IMR-90 (cell line): ENCODE measurements around the gene MX1. TPM values are rescaled to one million over a fixed set of nuclear protein-coding genes. Genes with fewer than 3 reads are reported as not detected.

Source experiments
- ATAC-seq: fragments of 200-7000 bp; cut with Tn5 transposase; 2 replicates; pipeline ENCODE4 v1.9.1; 2020; ENCODE audit warnings: low read depth, mild to moderate bottlenecking, moderate library complexity
- BruUV-seq: library from RNA; stranded (reverse); fragments of 400-500 nt; replicated peaks from 2 replicates; lab custom pipeline; 2021; lab: Mats Ljungman, UMichigan
- CTCF ChIA-PET: fragments of 300-600 bp; formaldehyde crosslinking; extraction: SDS; loops from one replicate; lab custom pipeline; 2021; ENCODE audit warnings: antibody characterized with exemption; lab: Yijun Ruan, JAX
- POLR2A ChIA-PET: fragments of 300-600 bp; sonication (Branson Sonifier 250); formaldehyde crosslinking; loops from one replicate; lab custom pipeline; 2022; ENCODE audit warnings: antibody characterized with exemption; ENCODE audit not compliant: unreplicated experiment; lab: Charles Lee
- DNase-seq: peaks from one replicate; pipeline ENCODE4 v3.0.0; 2013
- H2AFZ ChIP-seq: replicated peaks from 2 replicates; pipeline ENCODE3; 2013; ENCODE audit warnings: low read length, mild to moderate bottlenecking; ENCODE audit not compliant: poor library complexity
- H2AK5ac ChIP-seq: 2 replicates; pipeline ENCODE4 v1.6.1; 2013; ENCODE audit warnings: low read depth, low read length, inconsistent platforms
- H2AK9ac ChIP-seq: replicated peaks from 2 replicates; pipeline ENCODE3; 2013; ENCODE audit warnings: mild to moderate bottlenecking, low read depth, low read length, moderate library complexity; ENCODE audit not compliant: poor library complexity
- H2BK120ac ChIP-seq: 2 replicates; pipeline ENCODE4 v1.6.1; 2013; ENCODE audit warnings: low read depth, low read length, inconsistent platforms
- H2BK15ac ChIP-seq: 3 replicates; pipeline ENCODE4 v1.6.1; 2013; ENCODE audit warnings: low read depth, low read length, inconsistent platforms
- H2BK20ac ChIP-seq: 2 replicates; pipeline ENCODE4 v1.6.1; 2013; ENCODE audit warnings: low read depth, mild to moderate bottlenecking, inconsistent platforms, low read length, moderate library complexity
- H2BK5ac ChIP-seq: 2 replicates; pipeline ENCODE4 v1.6.1; 2013; ENCODE audit warnings: mild to moderate bottlenecking, low read depth, low read length, inconsistent platforms; ENCODE audit not compliant: poor library complexity, severe bottlenecking
- H3K14ac ChIP-seq: replicated peaks from 2 replicates; pipeline ENCODE4 v1.6.1; 2013; ENCODE audit warnings: low read depth, low read length, inconsistent platforms
- H3K18ac ChIP-seq: 2 replicates; pipeline ENCODE4 v1.6.1; 2013; ENCODE audit warnings: low read depth, low read length, control low read depth
- H3K23ac ChIP-seq: 2 replicates; pipeline ENCODE4 v1.6.1; 2013; ENCODE audit warnings: low read depth, low read length, inconsistent platforms
- H3K27ac ChIP-seq: 2 replicates; pipeline ENCODE4 v1.5.1; 2013; ENCODE audit warnings: mild to moderate bottlenecking, control low read depth, low read length; ENCODE audit not compliant: insufficient read depth
- H3K27me3 ChIP-seq: 2 replicates; pipeline ENCODE4 v1.6.1; 2013; ENCODE audit warnings: low read length; ENCODE audit not compliant: control insufficient read depth, insufficient read depth
- H3K36me3 ChIP-seq: 2 replicates; pipeline ENCODE4 v1.6.1; 2013; ENCODE audit warnings: low read length, mixed read lengths; ENCODE audit not compliant: control insufficient read depth, insufficient read depth
- H3K4ac ChIP-seq: 2 replicates; pipeline ENCODE4 v1.6.1; 2013; ENCODE audit warnings: low read depth, low read length, inconsistent platforms
- H3K4me1 ChIP-seq: 2 replicates; pipeline ENCODE4 v1.6.1; 2013; ENCODE audit warnings: low read length, mixed read lengths; ENCODE audit not compliant: control insufficient read depth, insufficient read depth
- H3K4me2 ChIP-seq: 2 replicates; pipeline ENCODE4 v1.6.1; 2013; ENCODE audit warnings: low read depth, mild to moderate bottlenecking, control low read depth, low read length, moderate library complexity
- H3K4me3 ChIP-seq: 2 replicates; pipeline ENCODE4 v1.5.1; 2013; ENCODE audit warnings: low read depth, mild to moderate bottlenecking, control low read depth, low read length, moderate library complexity; ENCODE audit not compliant: insufficient read depth
- H3K56ac ChIP-seq: 2 replicates; pipeline ENCODE4 v1.6.1; 2013; ENCODE audit warnings: low read length, inconsistent platforms; ENCODE audit not compliant: insufficient read depth; ENCODE audit errors: extremely low read depth
- H3K79me1 ChIP-seq, 2 experiments: 2 replicates each; pipeline ENCODE4 v1.6.1; 2013; ENCODE audit warnings: low read length in 2 of 2, inconsistent platforms in 1 of 2, low read depth in 1 of 2
- H3K9ac ChIP-seq: 2 replicates; pipeline ENCODE4 v1.6.1; 2013; ENCODE audit warnings: low read depth, low read length, control low read depth
- H3K9me1 ChIP-seq: 2 replicates; pipeline ENCODE4 v1.6.1; 2013; ENCODE audit warnings: low read length, inconsistent platforms; ENCODE audit not compliant: insufficient read depth
- H3K9me3 ChIP-seq: 2 replicates; pipeline ENCODE4 v1.6.1; 2013; ENCODE audit warnings: low read length; ENCODE audit not compliant: control insufficient read depth, insufficient read depth
- H4K20me1 ChIP-seq: 2 replicates; pipeline ENCODE4 v1.6.1; 2013; ENCODE audit warnings: low read length, inconsistent platforms; ENCODE audit not compliant: insufficient read depth
- H4K5ac ChIP-seq: 2 replicates; pipeline ENCODE4 v1.6.1; 2013; ENCODE audit warnings: mild to moderate bottlenecking, low read depth, low read length, control low read depth
- H4K8ac ChIP-seq, 2 experiments: 2 replicates each; pipeline ENCODE4 v1.6.1; 2013; ENCODE audit warnings: low read depth in 2 of 2, low read length in 2 of 2, control low read depth in 1 of 2, inconsistent platforms in 1 of 2
- H4K91ac ChIP-seq: 2 replicates; pipeline ENCODE4 v1.6.1; 2013; ENCODE audit warnings: low read depth, low read length, inconsistent platforms; ENCODE audit not compliant: insufficient read depth
- BHLHE40 ChIP-seq: fragments of 150-350 bp; IDR thresholded peaks from 2 replicates; pipeline ENCODE4 v1.6.1; 2016; ENCODE audit warnings: mild to moderate bottlenecking, low read depth, low read length
- CEBPB ChIP-seq: IDR thresholded peaks from 2 replicates; pipeline ENCODE4 v1.6.1; 2012; ENCODE audit warnings: low read depth, low read length, improper control_type of control experiment
- CHD1 ChIP-seq: IDR thresholded peaks from 2 replicates; pipeline ENCODE4 v1.6.1; 2012; ENCODE audit warnings: low read depth, low read length, improper control_type of control experiment
- FOS ChIP-seq: fragments of 150-350 bp; IDR thresholded peaks from 2 replicates; pipeline ENCODE4 v1.6.1; 2016; ENCODE audit warnings: low read depth, low read length
- MAFK ChIP-seq: IDR thresholded peaks from 2 replicates; pipeline ENCODE4 v1.6.1; 2012; ENCODE audit warnings: low read depth, low read length, improper control_type of control experiment
- MAZ ChIP-seq: IDR thresholded peaks from 2 replicates; pipeline ENCODE4 v1.6.1; 2012; ENCODE audit warnings: low read depth, mild to moderate bottlenecking, low read length, improper control_type of control experiment, moderate library complexity, borderline replicate concordance
- MXI1 ChIP-seq: IDR thresholded peaks from 2 replicates; pipeline ENCODE4 v1.6.1; 2012; ENCODE audit warnings: low read depth, mild to moderate bottlenecking, low read length, moderate library complexity, borderline replicate concordance
- NFE2L2 ChIP-seq: fragments of 150-350 bp; IDR thresholded peaks from 2 replicates; pipeline ENCODE4 v1.6.1; 2016; ENCODE audit warnings: low read depth, mild to moderate bottlenecking, low read length
- POLR2A ChIP-seq: IDR thresholded peaks from 2 replicates; pipeline ENCODE4 v1.6.1; 2012; ENCODE audit warnings: mild to moderate bottlenecking, low read depth, low read length
- RAD21 ChIP-seq: IDR thresholded peaks from 2 replicates; pipeline ENCODE4 v1.6.1; 2012; ENCODE audit warnings: low read length, improper control_type of control experiment
- RCOR1 ChIP-seq: IDR thresholded peaks from 2 replicates; pipeline ENCODE4 v1.6.1; 2012; ENCODE audit warnings: mild to moderate bottlenecking, low read length, improper control_type of control experiment; ENCODE audit not compliant: insufficient replicate concordance
- RFX5 ChIP-seq: IDR thresholded peaks from 2 replicates; pipeline ENCODE4 v1.8.0; 2012; ENCODE audit warnings: low read depth, mild to moderate bottlenecking, low read length, moderate library complexity
- SMC3 ChIP-seq: fragments of 150-350 bp; IDR thresholded peaks from 2 replicates; pipeline ENCODE4 v1.6.1; 2016; ENCODE audit warnings: low read depth, mild to moderate bottlenecking, antibody characterized with exemption, low read length, moderate library complexity
- WGBS, 2 experiments: methylation state at CpG; one replicate each; pipeline versions ENCODE4 v1.1.5 to v1.1.7; 2013; ENCODE audit warnings: missing lambda C conversion rate in 2 of 2; ENCODE audit not compliant: insufficient read length in 1 of 2; ENCODE audit errors: extremely low coverage in 2 of 2; 5-methylcytosine and 5-hydroxymethylcytosine counted together
- dilution Hi-C: fragments of 300-500 bp; cut with HindIII; formaldehyde crosslinking; loops from one replicate; pipeline ENCODE4 v1.14.3; 2018; ENCODE audit warnings: low sequenced_read_pairs; ENCODE audit not compliant: unreplicated experiment
- in situ Hi-C: fragments of 300-500 bp; cut with MboI; formaldehyde crosslinking; loops from 3 replicates; pipeline ENCODE4 v1.14.3; 2019; ENCODE audit warnings: low sequenced_read_pairs, inconsistent platforms, mixed read lengths
- intact Hi-C: fragments of 100-400 bp; cut with micrococcal nuclease; formaldehyde crosslinking; loops from 2 replicates; pipeline ENCODE4 v1.10.0; 2022
- polyA plus RNA-seq, 3 experiments: library from polyadenylated mRNA; depleted of rRNA; stranded (reverse); fragments of >200 nt; gene quantifications; 2 replicates each; pipeline ENCODE4 v1.2.3, GENCODE V29; 2012; ENCODE audit warnings: low replicate concordance in 1 of 3
- total RNA-seq: library from RNA; depleted of rRNA; stranded (reverse); fragments of >200 nt; gene quantifications from 2 replicates; pipeline ENCODE4 v1.2.3, GENCODE V29; 2012
- TF ChIP-seq, protein P1 (sequence below): fragments of 150-350 bp; IDR thresholded peaks from 2 replicates; pipeline ENCODE4 v1.6.1; 2016; ENCODE audit warnings: low read depth, mild to moderate bottlenecking, low read length, moderate library complexity, borderline replicate concordance
- TF ChIP-seq, protein P2 (sequence below): conservative IDR thresholded peaks from 2 replicates; pipeline ENCODE4 v1.5.1; 2012; ENCODE audit warnings: mild to moderate bottlenecking, low read depth, low read length, improper control_type of control experiment
- TF ChIP-seq, protein P3 (sequence below): fragments of 150-350 bp; IDR thresholded peaks from 2 replicates; pipeline ENCODE4 v1.6.1; 2017; ENCODE audit warnings: mild to moderate bottlenecking, antibody characterized with exemption, low read length, low read depth

The MX1 gene
- total and polyA plus RNA-seq, 2 of the 4 experiments (the other 2 are of a cell fraction): 1.0 to 2.5 TPM

DNA sequence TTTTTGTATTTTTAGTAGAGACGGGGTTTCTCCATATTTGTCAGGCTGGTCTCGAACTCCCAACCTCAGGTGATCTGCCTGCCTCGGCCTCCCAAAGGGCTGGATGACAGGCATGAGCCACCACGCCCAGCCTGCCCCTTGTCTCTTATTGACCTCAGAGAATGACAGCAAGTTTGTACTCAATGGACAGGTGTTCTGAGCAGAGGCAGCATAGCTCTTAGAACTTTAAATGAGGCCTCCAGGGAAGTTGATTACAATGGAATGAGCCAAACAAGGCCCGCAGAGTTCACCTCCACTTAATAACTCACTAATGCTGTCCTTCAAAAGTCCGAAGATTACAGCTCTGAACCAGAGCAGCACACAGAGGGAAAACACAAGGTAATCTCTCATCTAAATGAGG is 71.0 kb downstream of the MX1 start:
- peaks cover 21% of the 10 kb centered on the region for H3K27me3 ChIP-seq
- H3K4me1 ChIP-seq: no peaks in the 10 kb centered on the region
- H4K20me1 ChIP-seq: no peaks in the 10 kb centered on the region
- DNase-seq (no peak), ATAC-seq (no peak)
- H4K91ac ChIP-seq: no peak overlapping the region
- H3K36me3 ChIP-seq: no peaks in the 10 kb centered on the region
- BruUV-seq: no TSS peak
- POLR2A ChIA-PET: no interaction called here
- H3K14ac ChIP-seq: no peak overlapping the region
- intact Hi-C loops: no loop called here
- H3K4ac ChIP-seq: no peak overlapping the region
- no peak overlapping the region for H3K23ac ChIP-seq
- H2BK120ac ChIP-seq: no peak overlapping the region
- no peak overlapping the region for H3K4me3 ChIP-seq
- H4K8ac ChIP-seq: no peak overlapping the region
- TF ChIP-seq BHLHE40: no peak
- no peak for TF ChIP-seq MXI1
- TF ChIP-seq RFX5: no peak
- TF ChIP-seq, protein P1, sequence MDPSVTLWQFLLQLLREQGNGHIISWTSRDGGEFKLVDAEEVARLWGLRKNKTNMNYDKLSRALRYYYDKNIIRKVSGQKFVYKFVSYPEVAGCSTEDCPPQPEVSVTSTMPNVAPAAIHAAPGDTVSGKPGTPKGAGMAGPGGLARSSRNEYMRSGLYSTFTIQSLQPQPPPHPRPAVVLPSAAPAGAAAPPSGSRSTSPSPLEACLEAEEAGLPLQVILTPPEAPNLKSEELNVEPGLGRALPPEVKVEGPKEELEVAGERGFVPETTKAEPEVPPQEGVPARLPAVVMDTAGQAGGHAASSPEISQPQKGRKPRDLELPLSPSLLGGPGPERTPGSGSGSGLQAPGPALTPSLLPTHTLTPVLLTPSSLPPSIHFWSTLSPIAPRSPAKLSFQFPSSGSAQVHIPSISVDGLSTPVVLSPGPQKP: no peak
- no peak for TF ChIP-seq NFE2L2
- no peak for TF ChIP-seq POLR2A
- no peak for TF ChIP-seq MAFK
- no peak for TF ChIP-seq RCOR1
- TF ChIP-seq MAZ: no peak
- TF ChIP-seq RAD21: no peak
- TF ChIP-seq, protein P2, sequence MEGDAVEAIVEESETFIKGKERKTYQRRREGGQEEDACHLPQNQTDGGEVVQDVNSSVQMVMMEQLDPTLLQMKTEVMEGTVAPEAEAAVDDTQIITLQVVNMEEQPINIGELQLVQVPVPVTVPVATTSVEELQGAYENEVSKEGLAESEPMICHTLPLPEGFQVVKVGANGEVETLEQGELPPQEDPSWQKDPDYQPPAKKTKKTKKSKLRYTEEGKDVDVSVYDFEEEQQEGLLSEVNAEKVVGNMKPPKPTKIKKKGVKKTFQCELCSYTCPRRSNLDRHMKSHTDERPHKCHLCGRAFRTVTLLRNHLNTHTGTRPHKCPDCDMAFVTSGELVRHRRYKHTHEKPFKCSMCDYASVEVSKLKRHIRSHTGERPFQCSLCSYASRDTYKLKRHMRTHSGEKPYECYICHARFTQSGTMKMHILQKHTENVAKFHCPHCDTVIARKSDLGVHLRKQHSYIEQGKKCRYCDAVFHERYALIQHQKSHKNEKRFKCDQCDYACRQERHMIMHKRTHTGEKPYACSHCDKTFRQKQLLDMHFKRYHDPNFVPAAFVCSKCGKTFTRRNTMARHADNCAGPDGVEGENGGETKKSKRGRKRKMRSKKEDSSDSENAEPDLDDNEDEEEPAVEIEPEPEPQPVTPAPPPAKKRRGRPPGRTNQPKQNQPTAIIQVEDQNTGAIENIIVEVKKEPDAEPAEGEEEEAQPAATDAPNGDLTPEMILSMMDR: no peak
- TF ChIP-seq, protein P3, sequence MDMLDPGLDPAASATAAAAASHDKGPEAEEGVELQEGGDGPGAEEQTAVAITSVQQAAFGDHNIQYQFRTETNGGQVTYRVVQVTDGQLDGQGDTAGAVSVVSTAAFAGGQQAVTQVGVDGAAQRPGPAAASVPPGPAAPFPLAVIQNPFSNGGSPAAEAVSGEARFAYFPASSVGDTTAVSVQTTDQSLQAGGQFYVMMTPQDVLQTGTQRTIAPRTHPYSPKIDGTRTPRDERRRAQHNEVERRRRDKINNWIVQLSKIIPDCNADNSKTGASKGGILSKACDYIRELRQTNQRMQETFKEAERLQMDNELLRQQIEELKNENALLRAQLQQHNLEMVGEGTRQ: no peak
- TF ChIP-seq CHD1: no peak
- TF ChIP-seq SMC3: no peak
- TF ChIP-seq CEBPB: no peak
- no peak for TF ChIP-seq FOS
- H2AK9ac ChIP-seq: no peak overlapping the region
- no peak overlapping the region for H3K9ac ChIP-seq
- in situ Hi-C loops: no loop called here
- H3K79me1 ChIP-seq: no peaks in the 10 kb centered on the region
- H2AFZ ChIP-seq: no peak overlapping the region
- dilution Hi-C loops: no loop called here
- H3K18ac ChIP-seq: no peak overlapping the region
- no peaks in the 10 kb centered on the region for H3K9me3 ChIP-seq
- no peak overlapping the region for H3K56ac ChIP-seq
- no peak overlapping the region for H2BK15ac ChIP-seq
- WGBS, 2 experiments: no CpG with 5 or more reads among the region's 6 CpGs
- no peaks in the 10 kb centered on the region for H3K9me1 ChIP-seq
- H2AK5ac ChIP-seq: no peak overlapping the region
- CTCF ChIA-PET: no interaction called here
- no peak overlapping the region for H2BK5ac ChIP-seq
- H4K5ac ChIP-seq: no peak overlapping the region
- no peak overlapping the region for H2BK20ac ChIP-seq
- no peak overlapping the region for H3K4me2 ChIP-seq
- H3K27ac ChIP-seq: no peak overlapping the region
